Neural cell (in vitro differentiated cells): ENCODE measurements around the gene TBATA. TPM values are rescaled to one million over a fixed set of nuclear protein-coding genes. Genes with fewer than 3 reads are reported as not detected.

Experiments
- H2AFZ ChIP-seq: fragments of 200-600, 300-800 bp; sonication (generic), shearing (Covaris generic); 2 replicates; pipeline ENCODE4 v1.6.0; 2014; ENCODE audit warnings: low read depth, mild to moderate bottlenecking, antibody characterized with exemption, low read length, moderate library complexity
- H3F3A ChIP-seq: fragments of 200-600 bp; shearing (Covaris generic); 2 replicates; pipeline ENCODE4 v1.6.1; 2016; ENCODE audit warnings: mild to moderate bottlenecking, moderate library complexity, mixed read lengths, antibody characterized with exemption, low read length; ENCODE audit not compliant: insufficient read depth, poor library complexity, severe bottlenecking
- H3K27ac ChIP-seq: fragments of 200-600, 300-800 bp; sonication (generic), shearing (Covaris generic); 2 replicates; pipeline ENCODE4 v1.5.1; 2014; ENCODE audit warnings: mild to moderate bottlenecking, low read length, moderate library complexity
- H3K27me3 ChIP-seq: fragments of 300-800, 200-600 bp; sonication (generic), shearing (Covaris generic); 2 replicates; pipeline ENCODE4 v1.6.0; 2014; ENCODE audit warnings: mild to moderate bottlenecking, low read depth, low read length, moderate library complexity; ENCODE audit not compliant: insufficient read depth
- H3K36me3 ChIP-seq: fragments of 300-800, 200-600 bp; sonication (generic), shearing (Covaris generic); 2 replicates; pipeline ENCODE4 v1.5.1; 2014; ENCODE audit warnings: mild to moderate bottlenecking, antibody characterized with exemption, low read length, moderate library complexity; ENCODE audit not compliant: insufficient read depth
- H3K4me2 ChIP-seq: fragments of 300-800, 200-600 bp; sonication (generic), shearing (Covaris generic); 2 replicates; pipeline ENCODE4 v1.6.0; 2014; ENCODE audit warnings: mild to moderate bottlenecking, low read length
- H3K4me3 ChIP-seq: fragments of 300-800, 200-600 bp; sonication (generic), shearing (Covaris generic); 2 replicates; pipeline ENCODE4 v1.5.1; 2014; ENCODE audit warnings: mild to moderate bottlenecking, low read length, moderate library complexity
- H3K79me2 ChIP-seq: fragments of 200-600 bp; shearing (Covaris generic); replicated peaks from 2 replicates; pipeline ENCODE4 v1.6.0; 2014; ENCODE audit warnings: mild to moderate bottlenecking, low read length, moderate library complexity; ENCODE audit not compliant: insufficient read depth
- H3K9ac ChIP-seq: fragments of 300-800, 200-600 bp; sonication (generic), shearing (Covaris generic); 2 replicates; pipeline ENCODE4 v1.6.1; 2016; ENCODE audit warnings: mild to moderate bottlenecking, low read length, mixed read lengths
- H3K9me2 ChIP-seq: fragments of 200-600 bp; shearing (Covaris generic); 2 replicates; pipeline ENCODE4 v1.6.1; 2016; ENCODE audit warnings: mild to moderate bottlenecking, low read length, mixed read lengths; ENCODE audit not compliant: insufficient read depth
- H3K9me3 ChIP-seq: fragments of 200-600, 300-800 bp; sonication (generic), shearing (Covaris generic); 2 replicates; pipeline ENCODE4 v1.6.1; 2016; ENCODE audit warnings: mild to moderate bottlenecking, mixed run types, low read length, moderate library complexity, mixed read lengths
- H4K20me1 ChIP-seq: fragments of 200-600 bp; shearing (Covaris generic); 2 replicates; pipeline ENCODE4 v1.6.1; 2016; ENCODE audit warnings: mild to moderate bottlenecking, mixed run types; ENCODE audit not compliant: insufficient read depth
- EP300 ChIP-seq: fragments of 450-650 bp; conservative IDR thresholded peaks from 2 replicates; pipeline ENCODE4 v1.6.1; 2014; ENCODE audit warnings: antibody characterized with exemption, mild to moderate bottlenecking, moderate library complexity; ENCODE audit not compliant: poor library complexity, severe bottlenecking
- EZH2 ChIP-seq: fragments of 200-600, 300-800 bp; shearing (Covaris generic), sonication (generic); IDR thresholded peaks from 2 replicates; pipeline ENCODE4 v1.6.1; 2014; ENCODE audit warnings: antibody characterized with exemption, low read length, borderline replicate concordance, mild to moderate bottlenecking; ENCODE audit not compliant: insufficient read depth, poor library complexity, severe bottlenecking
- MXI1 ChIP-seq: fragments of 450-650 bp; conservative IDR thresholded peaks from 2 replicates; pipeline ENCODE4 v1.6.1; 2014; ENCODE audit warnings: antibody characterized with exemption, mild to moderate bottlenecking; ENCODE audit not compliant: poor library complexity, severe bottlenecking
- POLR2AphosphoS5 ChIP-seq: IDR thresholded peaks from 2 replicates; pipeline ENCODE4 v1.6.1; 2012
- RAD21 ChIP-seq: fragments of 450-650 bp; conservative IDR thresholded peaks from 2 replicates; pipeline ENCODE4 v1.6.1; 2014; ENCODE audit warnings: antibody characterized with exemption, mild to moderate bottlenecking, moderate library complexity
- REST ChIP-seq: IDR thresholded peaks from 2 replicates; pipeline ENCODE4 v1.6.1; 2012; ENCODE audit warnings: borderline replicate concordance
- SMC3 ChIP-seq: fragments of 450-650 bp; conservative IDR thresholded peaks from 2 replicates; pipeline ENCODE4 v1.6.1; 2014; ENCODE audit warnings: antibody characterized with exemption, mild to moderate bottlenecking, moderate library complexity; ENCODE audit not compliant: poor library complexity
- TAF1 ChIP-seq: IDR thresholded peaks from 2 replicates; pipeline ENCODE4 v1.6.1; 2012; ENCODE audit warnings: low read depth
- polyA plus RNA-seq: library from polyadenylated mRNA; depleted of rRNA; stranded (reverse); fragments of >200 nt; gene quantifications from 2 replicates; pipeline ENCODE4 v1.2.3, GENCODE V29; 2014
- TF ChIP-seq, protein P1 (sequence below): fragments of 450-650 bp; IDR thresholded peaks from 2 replicates; pipeline ENCODE4 v1.5.1; 2014; ENCODE audit warnings: antibody characterized with exemption, mild to moderate bottlenecking, moderate library complexity; ENCODE audit not compliant: poor library complexity, severe bottlenecking

Gene TBATA
- polyA plus RNA-seq, 1 donor from 2014 or later: not detected

GRCh38 chr10:70736525-70736924, 48.7 kb downstream of the TBATA start:
- TF ChIP-seq POLR2AphosphoS5: no peak
- TF ChIP-seq TAF1: no peak
- no peak for TF ChIP-seq SMC3
- TF ChIP-seq MXI1: no peak
- TF ChIP-seq EZH2: no peak
- no peak for TF ChIP-seq RAD21
- TF ChIP-seq REST: no peak
- TF ChIP-seq, protein P1, sequence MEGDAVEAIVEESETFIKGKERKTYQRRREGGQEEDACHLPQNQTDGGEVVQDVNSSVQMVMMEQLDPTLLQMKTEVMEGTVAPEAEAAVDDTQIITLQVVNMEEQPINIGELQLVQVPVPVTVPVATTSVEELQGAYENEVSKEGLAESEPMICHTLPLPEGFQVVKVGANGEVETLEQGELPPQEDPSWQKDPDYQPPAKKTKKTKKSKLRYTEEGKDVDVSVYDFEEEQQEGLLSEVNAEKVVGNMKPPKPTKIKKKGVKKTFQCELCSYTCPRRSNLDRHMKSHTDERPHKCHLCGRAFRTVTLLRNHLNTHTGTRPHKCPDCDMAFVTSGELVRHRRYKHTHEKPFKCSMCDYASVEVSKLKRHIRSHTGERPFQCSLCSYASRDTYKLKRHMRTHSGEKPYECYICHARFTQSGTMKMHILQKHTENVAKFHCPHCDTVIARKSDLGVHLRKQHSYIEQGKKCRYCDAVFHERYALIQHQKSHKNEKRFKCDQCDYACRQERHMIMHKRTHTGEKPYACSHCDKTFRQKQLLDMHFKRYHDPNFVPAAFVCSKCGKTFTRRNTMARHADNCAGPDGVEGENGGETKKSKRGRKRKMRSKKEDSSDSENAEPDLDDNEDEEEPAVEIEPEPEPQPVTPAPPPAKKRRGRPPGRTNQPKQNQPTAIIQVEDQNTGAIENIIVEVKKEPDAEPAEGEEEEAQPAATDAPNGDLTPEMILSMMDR: no peak
- TF ChIP-seq EP300: no peak
- no peaks in the 10 kb centered on the region for H3K79me2 ChIP-seq
- H3K9ac ChIP-seq: no peak overlapping the region
- no peaks in the 10 kb centered on the region for H3F3A ChIP-seq
- no peaks in the 10 kb centered on the region for H4K20me1 ChIP-seq
- no peaks in the 10 kb centered on the region for H3K9me2 ChIP-seq
- no peak overlapping the region for H2AFZ ChIP-seq
- H3K4me2 ChIP-seq: no peak overlapping the region
- no peaks in the 10 kb centered on the region for H3K36me3 ChIP-seq
- no peak overlapping the region for H3K4me3 ChIP-seq
- H3K27ac ChIP-seq: no peak overlapping the region
- no peaks in the 10 kb centered on the region for H3K9me3 ChIP-seq
- no peaks in the 10 kb centered on the region for H3K27me3 ChIP-seq

- no peaks in the 10 kb centered on the region for H3K27me3 ChIP-seq
- no peak overlapping the region for H2AFZ ChIP-seq
- H3K36me3 ChIP-seq: no peaks in the 10 kb centered on the region
- no peak overlapping the region for H3K27ac ChIP-seq
- no peaks in the 10 kb centered on the region for H3K79me2 ChIP-seq
- no peaks in the 10 kb centered on the region for H4K20me1 ChIP-seq
- TF ChIP-seq TAF1 (no peak), REST (no peak), POLR2AphosphoS5 (no peak), MXI1 (no peak), RAD21 (no peak), EZH2 (no peak), SMC3 (no peak)
- TF ChIP-seq, protein P1: no peak
- H3K9me3 ChIP-seq: no peaks in the 10 kb centered on the region
- H3K9ac ChIP-seq: no peak overlapping the region
- no peak overlapping the region for H3K4me3 ChIP-seq
- H3K9me2 ChIP-seq: no peaks in the 10 kb centered on the region
- H3F3A ChIP-seq: no peaks in the 10 kb centered on the region
- H3K4me2 ChIP-seq: no peak overlapping the region
Observed at GRCh38 chr10:70735161-70735560, 50.0 kb downstream of the TBATA start.
